K562 (cell line): Measurements from ENCODE around the gene MIDN. TPM values are rescaled to one million over a fixed set of nuclear protein-coding genes. Genes with fewer than 3 reads are reported as not detected.
A peak's percentile ranks its signal among the peaks of the same experiment; 100 is the strongest.

Source experiments
- ADNP ChIP-seq: fragments of 200-800 bp; sonication (Bioruptor generic); IDR thresholded peaks from 2 replicates; pipeline ENCODE4 v1.6.1; 2016; ENCODE audit warnings: missing genetic modification characterization, missing compliant biosample characterization
- CXXC5 ChIP-seq: fragments of 250-450 bp; sonication (Bioruptor Pico); IDR thresholded peaks from 2 replicates; pipeline ENCODE4 v1.8.0; 2022; ENCODE audit warnings: inconsistent platforms, mild to moderate bottlenecking, moderate library complexity
- ETS1 ChIP-seq: conservative IDR thresholded peaks from 2 replicates; pipeline ENCODE4 v1.6.1; 2011; ENCODE audit warnings: low read depth, mild to moderate bottlenecking, low read length; ENCODE audit not compliant: control insufficient read depth
- HDAC2 ChIP-seq: fragments of 450-650 bp; IDR thresholded peaks from 2 replicates; pipeline ENCODE4 v1.6.1; 2016; ENCODE audit warnings: mild to moderate bottlenecking
- HDAC3 ChIP-seq: fragments of 450-650 bp; IDR thresholded peaks from 2 replicates; pipeline ENCODE4 v1.6.1; 2018; ENCODE audit warnings: borderline replicate concordance, mild to moderate bottlenecking, moderate library complexity; ENCODE audit not compliant: partially characterized antibody
- MYC ChIP-seq, 2 experiments: fragments of 250-450 bp in 1 of 2; sonication (Bioruptor Pico) in 1 of 2; IDR thresholded peaks; 2 replicates each; pipeline versions ENCODE4 v1.5.1 to v1.6.1; 2012 to 2021; ENCODE audit warnings: low read depth in 2 of 2, borderline replicate concordance in 1 of 2, improper control_type of control experiment in 1 of 2, low read length in 1 of 2, mild to moderate bottlenecking in 1 of 2, moderate library complexity in 1 of 2
- NFYB ChIP-seq: IDR thresholded peaks from 2 replicates; pipeline ENCODE4 v1.6.1; 2011; ENCODE audit warnings: mild to moderate bottlenecking, moderate library complexity; ENCODE audit not compliant: insufficient read length; ENCODE audit errors: extremely low read depth
- NR2F6 ChIP-seq: fragments of 450-650 bp; formaldehyde crosslinking; IDR thresholded peaks from 2 replicates; pipeline ENCODE4 v1.4.0; 2020; ENCODE audit warnings: mild to moderate bottlenecking
- NRF1 ChIP-seq, 2 experiments: fragments of 450-650 bp; IDR thresholded peaks in 1 of 2; conservative IDR thresholded peaks in 1 of 2; 2 replicates each; pipeline ENCODE4 v1.6.1; 2014; ENCODE audit warnings: mild to moderate bottlenecking in 2 of 2
- PHF8 ChIP-seq: fragments of 200-600 bp; sonication (generic); IDR thresholded peaks from 2 replicates; pipeline ENCODE4 v1.6.1; 2012; ENCODE audit warnings: mixed run types, mild to moderate bottlenecking, inconsistent platforms, low read length, moderate library complexity, borderline replicate concordance
- POLR2G ChIP-seq: fragments of 200-400 bp; formaldehyde crosslinking; IDR thresholded peaks from 2 replicates; pipeline ENCODE4 v1.6.1; 2017; ENCODE audit warnings: low read depth, mild to moderate bottlenecking, antibody characterized with exemption, low read length, moderate library complexity
- RB1 ChIP-seq: fragments of 450-650 bp; IDR thresholded peaks from 2 replicates; pipeline ENCODE4 v1.6.1; 2017; ENCODE audit warnings: low read depth, mild to moderate bottlenecking
- RBFOX2 ChIP-seq: fragments of 200-400 bp; formaldehyde crosslinking; IDR thresholded peaks from 2 replicates; pipeline ENCODE4 v1.6.1; 2017; ENCODE audit warnings: low read depth, mild to moderate bottlenecking, low read length, moderate library complexity
- SAP30 ChIP-seq: fragments of 200-600 bp; sonication (generic); IDR thresholded peaks from 2 replicates; pipeline ENCODE4 v1.6.1; 2012; ENCODE audit warnings: borderline replicate concordance, low read depth, mild to moderate bottlenecking, moderate library complexity, low read length, control low read depth, inconsistent platforms; ENCODE audit not compliant: insufficient read depth, poor library complexity, severe bottlenecking
- TAF9B ChIP-seq: fragments of 450-650 bp; IDR thresholded peaks from 2 replicates; pipeline ENCODE4 v1.6.1; 2018; ENCODE audit warnings: mild to moderate bottlenecking; ENCODE audit not compliant: partially characterized antibody
- TFAP4 ChIP-seq: sonication (generic); formaldehyde crosslinking; IDR thresholded peaks from 2 replicates; pipeline ENCODE4 v1.8.0; 2022; ENCODE audit warnings: missing genetic modification reagents, mild to moderate bottlenecking, moderate library complexity, borderline replicate concordance
- TFE3 ChIP-seq: fragments of 450-650 bp; formaldehyde crosslinking; IDR thresholded peaks from 2 replicates; pipeline ENCODE4 v1.4.0; 2020; ENCODE audit warnings: mild to moderate bottlenecking, mixed read lengths
- USF2 ChIP-seq: sonication (generic); formaldehyde crosslinking; IDR thresholded peaks from 2 replicates; pipeline ENCODE4 v1.5.0; 2020; ENCODE audit warnings: missing genetic modification reagents
- VEZF1 ChIP-seq: fragments of 200-800 bp; sonication (Bioruptor generic); IDR thresholded peaks from 2 replicates; pipeline ENCODE4 v1.6.1; 2017; ENCODE audit warnings: missing genetic modification characterization, missing compliant biosample characterization
- ZBTB7A ChIP-seq: IDR thresholded peaks from 2 replicates; pipeline ENCODE4 v1.6.1; 2011; ENCODE audit warnings: low read depth, mild to moderate bottlenecking, low read length, moderate library complexity, borderline replicate concordance; ENCODE audit not compliant: control insufficient read depth
- polyA plus RNA-seq, 8 experiments: library from polyadenylated mRNA; depleted of rRNA in 4 of 8; stranded (reverse) in 5 of 8; unstranded in 3 of 8; fragments of >200 nt; fragmentation: Nextera tagmentation in 2 of 8; fragmentation: Illumina TruSeq in 1 of 8; extraction: Ambion mirVana in 2 of 8; extraction: Trizol in 1 of 8; gene quantifications; 2 replicates each; pipeline versions ENCODE4 v1.2.1 to v1.2.3, GENCODE V29; 2011 to 2014; ENCODE audit warnings: inconsistent platforms in 1 of 8, missing spikeins in 1 of 8
- total RNA-seq, 7 experiments: library from RNA; depleted of rRNA in 6 of 7; stranded (reverse); fragments of >200 nt in 6 of 7; fragmentation: Illumina TruSeq in 2 of 7; extraction: Trizol in 2 of 7; gene quantifications; 2 replicates each; pipeline versions ENCODE4 v1.2.1 to v1.2.3, GENCODE V29; 2011 to 2021; ENCODE audit warnings: low replicate concordance in 1 of 7

MIDN gene
- total and polyA plus RNA-seq, 9 of the 15 experiments (the other 6 are each of a cell fraction or from before 2014, with no cell fraction given): 0.17 to 120 (median 10.1) TPM

GRCh38 chr19:1237754-1238368 is 10.5 kb upstream of the MIDN start, which contains the start of gene CBARP (continued):
- TF ChIP-seq TFE3 (CRISPR knock-in tag) (peak; percentile 10; the same call in 1 of the 2 replicates), PHF8 (peak; percentile 36; the same call in 1 of the 2 replicates), HDAC3 (no peak), RB1 (peak; percentile 74), NFYB (no peak), CXXC5 (CRISPR knock-in tag) (peak; percentile 85), NR2F6 (CRISPR knock-in tag) (no peak), ETS1 (peak; percentile 30; the same call in 1 of the 2 replicates), TAF9B (no peak), TFAP4 (CRISPR knock-in tag) (peak; percentile 19; the same call in 1 of the 2 replicates), NRF1 (conservative IDR thresholded peaks at IDR 0.05 in 1 of 2, IDR thresholded peaks at IDR 0.05 in 1 of 2) (peak; percentile 19 to 22; a peak in 1 of 4 replicates), RBFOX2 (no peak), POLR2G (peak; percentile 27; the same call in 1 of the 2 replicates), VEZF1 (CRISPR knock-in tag) (peak; percentile 82), USF2 (CRISPR knock-in tag) (peak; percentile 64), ADNP (tag) (no peak), ZBTB7A (peak; percentile 54; the same call in 1 of the 2 replicates), HDAC2 (no peak), MYC (IDR thresholded peaks at IDR 0.05; ENCODE audit: low read depth, low read length) (0 out of 2 replicates have a peak, but pooled peaks have one; percentile 14), MYC (CRISPR knock-in tag; IDR thresholded peaks at IDR 0.05; ENCODE audit: borderline replicate concordance, low read depth) (no peak), SAP30 (peak; percentile 10)
